HG02571 (cell line): ENCODE measurements around the gene OPN1MW2.
"Not testable (repeated sequence)": the region's sequence is repeated elsewhere in the genome, so short reads cannot be mapped to it uniquely, and the experiment has no call there.

Source experiments
- ATAC-seq: cut with Tn5 transposase; IDR thresholded peaks from one replicate; pipeline ENCODE4 v1.9.1; 2021; ENCODE audit warnings: mild to moderate bottlenecking, moderate library complexity; ENCODE audit not compliant: unreplicated experiment

Gene OPN1MW2

GRCh38 chrX:154263072-154263471, 43.5 kb downstream of the OPN1MW2 start:
- not testable (repeated sequence) for ATAC-seq

- ATAC-seq: not testable (repeated sequence)
Measured at GRCh38 chrX:154269245-154269644, 49.7 kb downstream of the OPN1MW2 start.
